T-helper 17 cell (primary cell): ENCODE results near the gene ILKAP. TPM values are rescaled to one million over a fixed set of nuclear protein-coding genes. Genes with fewer than 3 reads are reported as not detected.

Experiments used
- ATAC-seq: fragments of 150-1000 bp; cut with Tn5 transposase; 2 replicates; pipeline ENCODE4 v1.10.0; 2021; ENCODE audit warnings: mild to moderate bottlenecking, moderate library complexity
- DNase-seq, 3 donors: peaks; one replicate each; pipeline versions ENCODE4 v3.0.0 to v3.0.0-alpha.2; 2020 to 2021
- H3K9me3 ChIP-seq: one replicate; pipeline ENCODE4 v1.7.0; 2013; ENCODE audit warnings: low read length, mild to moderate bottlenecking; ENCODE audit not compliant: control insufficient read depth, poor library complexity, severe bottlenecking
- H3K27ac Mint-ChIP-seq: one replicate; pipeline ENCODE4 v1.8.0; 2022; ENCODE audit warnings: mild to moderate bottlenecking, moderate library complexity, mixed read lengths
- H3K27me3 Mint-ChIP-seq: one replicate; pipeline ENCODE4 v1.8.0; 2022; ENCODE audit warnings: mixed read lengths
- H3K36me3 Mint-ChIP-seq: one replicate; pipeline ENCODE4 v1.8.0; 2022; ENCODE audit warnings: low read depth, mixed read lengths
- H3K4me1 Mint-ChIP-seq: one replicate; pipeline ENCODE4 v1.8.0; 2022; ENCODE audit warnings: mild to moderate bottlenecking, mixed read lengths
- H3K4me3 Mint-ChIP-seq: one replicate; pipeline ENCODE4 v1.8.0; 2022; ENCODE audit warnings: mild to moderate bottlenecking, moderate library complexity, mixed read lengths
- total RNA-seq, 4 donors: library from RNA in 2 of 4; stranded (reverse) in 2 of 4; gene quantifications; one replicate each; pipeline ENCODE4 v1.2.3 and lab custom pipeline; 2022 to 2026

Gene ILKAP
- total RNA-seq, 2 donors from 2014 or later = 114 to 123 TPM

DNA sequence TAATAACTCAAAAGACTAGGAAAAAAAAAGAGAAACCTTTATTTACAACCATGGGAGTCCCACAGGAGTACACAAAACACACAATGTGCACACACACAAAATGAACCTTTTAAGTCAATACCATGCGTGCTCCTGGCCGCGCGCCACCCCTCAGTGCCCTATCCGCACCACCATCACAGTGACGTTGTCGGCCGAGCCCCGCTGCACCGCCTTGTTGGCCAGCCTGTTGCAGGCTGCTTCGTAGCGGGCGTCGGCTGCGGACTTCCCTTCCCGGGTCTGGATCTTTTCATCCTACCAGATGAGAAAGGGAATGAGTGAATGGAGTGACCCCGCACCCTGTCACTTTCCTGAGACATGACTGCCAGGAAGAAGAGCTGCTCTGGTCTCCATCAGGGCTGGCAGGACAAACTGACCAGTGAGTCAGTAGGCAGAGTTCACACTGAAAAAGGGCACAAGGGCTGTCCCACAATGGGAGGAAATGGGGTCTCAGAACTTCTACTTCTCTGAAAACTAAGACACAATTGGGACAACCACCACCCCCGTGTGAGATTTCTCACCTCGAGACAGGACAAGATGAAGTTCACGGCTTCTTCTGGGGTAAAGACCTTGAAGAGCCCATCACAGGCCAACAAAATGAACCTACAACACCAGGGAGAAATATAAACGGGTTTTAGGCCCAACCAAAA lies 33.0 kb downstream of the ILKAP start:
- peaks cover 3% of the 10 kb centered on the region for H3K4me1 Mint-ChIP-seq
- no peak for ATAC-seq
- DNase-seq = no peak
- no peak overlapping the region for H3K4me3 Mint-ChIP-seq
- no peaks in the 10 kb centered on the region for H3K9me3 ChIP-seq
- no peaks in the 10 kb centered on the region for H3K27me3 Mint-ChIP-seq
- H3K27ac Mint-ChIP-seq = no peak overlapping the region
- peaks cover 14% of the 10 kb centered on the region for H3K36me3 Mint-ChIP-seq

DNA sequence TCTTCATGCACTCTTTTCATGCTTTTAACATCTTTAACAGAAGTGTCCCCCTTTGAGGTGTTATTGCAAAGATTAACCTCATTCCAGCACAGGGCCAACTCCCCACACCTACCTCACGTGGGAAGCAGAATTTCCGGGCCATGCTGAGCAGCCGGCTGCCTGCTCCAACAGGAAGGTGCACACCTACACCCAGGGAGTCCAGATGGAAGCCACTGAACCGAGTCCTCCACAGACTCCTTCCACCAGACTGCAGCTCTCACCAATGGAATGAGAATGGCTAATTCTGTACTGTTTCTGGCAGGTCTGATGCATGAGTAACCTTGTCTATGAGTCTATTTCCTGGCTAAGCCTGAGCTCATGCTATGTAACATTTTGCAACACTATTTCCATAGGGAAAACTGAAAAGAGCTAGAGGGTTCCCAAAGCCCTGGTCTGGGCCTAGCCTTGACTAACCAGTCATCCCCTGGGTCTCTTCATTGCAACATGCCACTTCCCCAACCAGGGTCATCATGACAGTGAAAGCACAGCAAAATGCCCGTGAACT lies 33.7 kb downstream of the ILKAP start:
- peaks cover 8% of the 10 kb centered on the region for H3K4me1 Mint-ChIP-seq
- H3K9me3 ChIP-seq = no peaks in the 10 kb centered on the region
- no peak overlapping the region for H3K27ac Mint-ChIP-seq
- peaks cover 6% of the 10 kb centered on the region for H3K27me3 Mint-ChIP-seq
- DNase-seq = no peak
- ATAC-seq = no peak
- peaks cover 14% of the 10 kb centered on the region for H3K36me3 Mint-ChIP-seq
- H3K4me3 Mint-ChIP-seq = no peak overlapping the region

DNA sequence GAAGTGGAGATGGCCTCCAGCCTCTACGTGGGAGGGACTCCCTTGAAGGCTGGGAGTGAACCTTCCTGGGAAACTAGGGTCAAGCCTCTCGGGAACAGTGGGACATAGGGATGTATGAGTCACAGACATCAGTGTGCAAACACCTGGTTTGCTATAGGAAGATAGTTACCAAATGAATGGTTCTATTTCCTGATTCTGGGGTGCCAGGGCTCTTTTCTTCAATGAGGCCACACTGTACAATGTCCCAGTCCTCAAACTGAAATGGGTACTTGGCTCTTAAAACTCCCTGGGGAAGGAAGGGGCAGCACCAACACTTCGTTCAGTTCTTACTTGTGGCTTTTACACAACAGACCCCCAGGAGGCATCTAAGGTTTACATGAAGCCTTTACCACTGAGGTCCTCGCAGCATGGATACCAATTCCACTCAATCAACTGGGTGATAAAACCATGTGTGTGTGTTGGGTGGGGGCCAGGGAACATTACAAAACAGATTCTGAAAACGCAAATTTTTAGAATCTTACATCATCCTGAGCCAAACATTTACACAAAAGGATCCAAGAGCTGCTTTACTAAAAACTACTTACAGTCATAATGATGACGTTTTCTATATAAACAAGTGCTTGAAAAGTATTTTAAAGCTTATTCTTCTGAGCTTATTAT lies 34.3 kb downstream of the ILKAP start:
- Mint-ChIP-seq H3K4me3 (no peak overlapping the region), H3K36me3 (peaks cover 14% of the 10 kb centered on the region), H3K27ac (no peak overlapping the region), H3K27me3 (peaks cover 10% of the 10 kb centered on the region), H3K4me1 (peaks cover 10% of the 10 kb centered on the region)
- no peak for ATAC-seq
- DNase-seq = no peak
- H3K9me3 ChIP-seq = no peaks in the 10 kb centered on the region

DNA sequence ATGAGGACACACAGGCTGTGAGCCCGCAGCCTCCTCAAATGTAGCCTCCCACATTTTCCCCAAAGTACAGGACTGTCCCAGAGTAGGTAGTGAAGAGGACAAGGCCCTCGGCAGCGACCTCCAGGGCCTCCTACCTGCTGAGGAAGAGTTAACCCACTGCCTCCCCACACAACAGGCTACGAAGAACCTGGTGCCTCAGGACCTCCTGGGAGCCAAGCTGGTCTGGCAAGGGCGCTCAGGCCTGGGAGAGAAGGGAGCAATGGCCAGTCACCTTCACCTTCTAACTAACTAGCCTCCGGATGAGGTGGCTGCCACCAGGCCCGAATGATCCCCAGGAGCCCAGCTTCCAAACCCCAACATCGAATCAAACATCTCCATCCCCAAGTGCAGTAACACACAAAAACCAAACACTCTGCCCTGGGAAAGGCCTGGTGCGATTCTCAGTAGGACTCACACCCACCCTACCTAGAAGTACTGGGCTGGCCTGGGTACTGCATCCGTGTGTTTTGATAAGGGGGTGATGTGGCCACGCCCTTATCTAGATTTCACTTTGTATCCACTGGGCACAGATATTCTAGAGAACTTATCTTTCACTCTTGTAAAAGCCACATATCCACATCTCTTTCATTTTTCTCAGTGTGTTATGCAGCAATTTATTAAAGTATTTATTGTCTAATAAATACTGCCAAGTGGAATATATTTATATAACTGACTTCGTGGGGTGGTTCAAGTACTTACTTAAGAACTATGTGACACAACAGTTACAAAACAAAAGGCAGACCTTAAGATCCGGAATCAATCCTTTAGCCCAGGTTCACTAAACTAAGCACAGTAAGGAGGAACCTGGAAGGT lies 35.1 kb downstream of the ILKAP start:
- H3K36me3 Mint-ChIP-seq = peaks cover 13% of the 10 kb centered on the region
- H3K27me3 Mint-ChIP-seq = peaks cover 10% of the 10 kb centered on the region
- H3K27ac Mint-ChIP-seq = no peak overlapping the region

DNA sequence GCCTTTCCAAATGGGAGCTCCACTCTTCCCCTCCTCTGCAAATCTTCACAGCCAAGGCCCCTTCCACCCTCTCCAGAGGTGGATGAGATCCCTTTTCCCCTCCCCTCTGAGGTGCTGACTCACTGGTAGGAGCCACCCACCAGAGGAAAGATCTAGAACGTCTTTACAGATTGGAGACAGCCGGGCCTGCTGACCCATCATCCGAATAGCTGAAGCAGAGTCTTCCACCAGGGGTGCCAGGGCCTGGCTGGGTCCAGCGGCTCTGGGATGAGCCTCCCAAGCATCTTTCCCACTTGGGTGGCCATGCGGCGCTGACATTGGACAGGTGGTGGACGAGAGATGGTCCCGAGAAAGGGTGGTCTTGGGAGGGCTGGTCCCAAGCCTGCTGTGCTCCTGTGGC lies 35.7 kb downstream of the ILKAP start:
- Mint-ChIP-seq H3K4me1 (peaks cover 7% of the 10 kb centered on the region), H3K27me3 (peaks cover 10% of the 10 kb centered on the region), H3K36me3 (peaks cover 6% of the 10 kb centered on the region), H3K27ac (peak overlapping the region; percentile 11), H3K4me3 (peak overlapping the region; percentile 15)
- DNase-seq (no peak), ATAC-seq (no peak)
- no peaks in the 10 kb centered on the region for H3K9me3 ChIP-seq

More for the DNA sequence above, 35.1 kb downstream of the ILKAP start:
- H3K9me3 ChIP-seq = no peaks in the 10 kb centered on the region
- ATAC-seq (no peak), DNase-seq (no peak)
- Mint-ChIP-seq H3K4me3 (peak overlapping the region; percentile 15), H3K4me1 (peaks cover 10% of the 10 kb centered on the region)

DNA sequence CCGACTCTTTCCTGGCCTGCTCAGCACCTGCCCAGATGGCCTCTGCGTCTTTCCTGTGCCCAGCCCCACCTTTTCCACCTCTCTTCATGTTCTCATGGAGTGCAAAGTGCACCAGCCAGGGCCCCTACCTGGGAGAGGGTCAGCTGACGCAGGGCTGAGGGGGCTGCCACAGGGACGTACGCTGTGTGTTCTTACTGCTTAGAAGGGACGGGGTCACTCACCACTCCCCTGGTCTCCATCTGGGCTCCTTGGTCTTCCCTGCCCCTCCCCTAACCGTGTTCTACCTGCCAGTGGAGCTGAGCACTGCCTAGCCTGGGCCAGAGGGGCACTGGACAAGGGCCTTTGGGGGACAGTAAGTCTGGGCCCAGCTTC lies 36.2 kb downstream of the ILKAP start:
- peak overlapping the region; percentile 19 for H3K4me3 Mint-ChIP-seq
- ATAC-seq (peak; percentile 11), DNase-seq (no peak)
- H3K4me1 Mint-ChIP-seq = peaks cover 7% of the 10 kb centered on the region
- H3K27me3 Mint-ChIP-seq = peaks cover 10% of the 10 kb centered on the region
- peaks cover 5% of the 10 kb centered on the region for H3K36me3 Mint-ChIP-seq
- H3K27ac Mint-ChIP-seq = peak overlapping the region; percentile 11
- H3K9me3 ChIP-seq = no peaks in the 10 kb centered on the region

DNA sequence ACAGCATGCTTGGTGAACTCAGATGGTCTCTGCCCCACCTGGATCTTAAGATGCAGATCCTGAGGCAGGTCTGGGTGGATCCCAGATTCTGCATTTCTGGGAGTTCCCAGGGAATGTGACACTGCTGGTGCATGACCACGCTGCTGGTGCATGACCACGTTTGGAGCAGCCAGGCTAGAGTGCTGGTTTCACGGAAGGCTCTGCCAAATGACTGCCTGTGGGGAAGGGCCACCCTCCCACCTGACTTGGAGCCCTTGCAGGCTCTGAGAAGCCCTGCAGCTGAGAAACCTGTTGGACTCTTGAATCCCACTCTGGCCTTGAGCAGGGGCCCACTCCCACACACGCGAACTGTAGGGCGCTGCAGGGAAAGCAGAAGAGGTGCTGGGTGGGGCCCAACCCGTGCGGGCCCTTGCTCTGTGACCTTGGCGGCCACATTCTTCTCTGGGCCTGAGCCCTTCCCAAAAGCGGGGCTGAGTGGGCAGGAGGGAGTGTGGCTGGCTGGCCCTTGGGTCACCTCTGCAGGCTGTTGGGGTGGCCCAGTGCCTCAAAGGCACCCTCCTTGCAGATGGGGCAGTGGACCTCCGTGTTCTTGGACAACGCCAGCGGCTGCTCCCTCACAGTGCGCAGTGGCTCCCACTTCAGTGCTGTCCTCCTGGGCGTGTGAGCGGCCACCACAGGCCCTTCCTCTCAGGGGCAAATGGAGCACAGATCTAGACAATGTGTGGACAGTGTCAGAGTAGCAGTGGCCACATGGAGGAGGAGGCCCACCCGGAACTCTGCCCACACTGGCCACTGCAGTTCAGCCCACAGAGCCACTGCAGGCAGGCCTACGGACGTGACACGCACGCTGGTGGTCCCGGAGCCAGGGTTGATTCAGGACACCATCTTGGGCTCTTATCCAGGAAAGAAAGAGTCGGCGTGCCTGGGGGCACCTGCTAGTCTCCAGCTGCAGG lies 36.8 kb downstream of the ILKAP start:
- Mint-ChIP-seq H3K4me1 (peaks cover 7% of the 10 kb centered on the region), H3K36me3 (peaks cover 4% of the 10 kb centered on the region), H3K27me3 (peaks cover 10% of the 10 kb centered on the region), H3K27ac (peak overlapping the region; percentile 11), H3K4me3 (peak overlapping the region; percentile 28)
- peak; percentile 16 for ATAC-seq
- DNase-seq = no peak
- no peaks in the 10 kb centered on the region for H3K9me3 ChIP-seq

DNA sequence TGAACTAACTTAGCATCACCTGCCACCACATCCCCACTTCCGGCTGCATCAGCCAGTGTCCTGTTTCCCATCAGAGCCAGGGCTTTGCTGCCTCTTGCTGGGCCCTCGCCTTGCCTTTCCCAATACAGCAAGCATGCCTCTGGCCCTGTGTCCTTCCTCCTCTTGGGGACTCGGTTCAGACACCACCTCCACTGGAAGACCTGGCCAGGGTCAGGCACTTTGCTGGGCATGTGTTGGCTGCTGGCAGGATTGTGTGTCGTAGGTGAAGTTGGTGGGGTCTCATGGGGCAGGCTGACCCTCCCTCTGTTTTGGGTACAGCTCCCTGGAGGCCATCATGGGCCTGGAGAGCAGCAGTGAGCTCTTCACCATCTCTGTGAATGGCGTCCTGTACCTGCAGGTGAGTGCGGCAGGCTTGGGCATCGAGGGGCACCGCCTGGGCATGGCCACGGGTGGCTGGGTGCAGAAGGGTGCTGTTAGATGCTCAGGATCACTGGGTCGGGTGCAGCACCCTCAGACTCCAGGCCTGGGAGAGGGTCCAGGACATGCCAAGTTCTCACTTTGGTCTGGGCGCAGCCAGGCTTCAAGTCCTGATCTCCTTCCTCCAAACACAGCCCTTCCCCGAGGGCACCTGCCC lies 38.1 kb downstream of the ILKAP start:
- peaks cover 14% of the 10 kb centered on the region for H3K27me3 Mint-ChIP-seq
- peak overlapping the region; percentile 80 for H3K27ac Mint-ChIP-seq
- no peak overlapping the region for H3K4me3 Mint-ChIP-seq
- DNase-seq = no peak
- no peak for ATAC-seq
- H3K36me3 Mint-ChIP-seq = peaks cover 4% of the 10 kb centered on the region
- no peaks in the 10 kb centered on the region for H3K9me3 ChIP-seq
- peaks cover 10% of the 10 kb centered on the region for H3K4me1 Mint-ChIP-seq

DNA sequence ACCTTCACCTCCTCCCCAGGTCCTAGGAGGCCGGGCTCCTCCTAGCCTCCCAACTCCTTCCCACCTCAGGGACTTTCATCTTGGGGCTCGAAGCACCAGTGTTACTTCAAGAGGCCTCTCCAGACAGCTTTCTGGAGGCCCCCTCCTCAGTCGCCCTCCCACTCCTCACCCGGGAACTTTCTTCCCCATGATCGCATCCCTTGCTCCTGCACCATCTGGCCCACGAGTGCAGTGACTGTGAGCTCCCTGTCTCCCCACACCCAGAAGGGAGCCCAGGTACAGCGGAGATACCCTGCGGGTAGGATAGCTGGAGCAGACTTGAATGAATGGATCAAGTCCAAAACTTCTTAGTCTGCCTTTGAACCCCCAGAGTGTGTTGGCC lies 38.6 kb downstream of the ILKAP start:
- ATAC-seq = no peak

DNA sequence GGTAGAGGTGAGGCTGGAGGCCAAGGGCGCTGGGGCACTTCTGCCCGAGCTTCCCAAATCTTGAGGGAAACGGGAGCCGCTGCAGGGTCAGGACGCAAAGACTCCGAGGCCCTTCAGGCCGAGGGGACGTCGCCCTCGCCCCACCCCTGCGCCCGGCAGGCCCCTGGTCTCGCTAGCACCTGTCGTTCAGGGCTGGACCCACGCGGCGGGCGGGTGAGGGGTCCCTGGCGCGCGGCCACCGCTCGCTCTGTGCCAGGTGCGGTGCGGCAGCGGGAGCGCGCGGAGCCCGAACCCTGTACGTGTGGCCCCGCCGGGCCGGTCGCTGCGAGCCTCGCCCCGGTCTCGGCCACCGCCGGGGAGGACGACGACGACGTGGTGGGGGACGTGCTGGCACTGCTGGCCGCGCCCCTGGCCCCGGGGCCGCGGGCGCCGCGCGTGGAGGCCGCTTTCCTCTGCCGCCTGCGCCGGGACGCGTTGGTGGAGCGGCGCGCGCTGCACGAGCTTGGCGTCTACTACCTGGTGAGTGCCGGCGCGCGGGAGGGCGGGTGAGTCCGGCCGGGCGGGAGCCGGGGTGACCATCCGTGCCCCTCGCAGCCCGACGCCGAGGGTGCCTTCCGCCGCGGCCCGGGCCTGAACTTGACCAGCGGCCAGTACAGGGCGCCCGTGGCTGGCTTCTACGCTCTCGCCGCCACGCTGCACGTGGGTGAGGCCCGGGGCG lies 39.9 kb downstream of the ILKAP start:
- H3K9me3 ChIP-seq = no peaks in the 10 kb centered on the region
- no peak overlapping the region for H3K27ac Mint-ChIP-seq
- H3K4me3 Mint-ChIP-seq = no peak overlapping the region
- ATAC-seq = no peak
- H3K4me1 Mint-ChIP-seq = peaks cover 19% of the 10 kb centered on the region
- DNase-seq = no peak
- peaks cover 26% of the 10 kb centered on the region for H3K27me3 Mint-ChIP-seq
- H3K36me3 Mint-ChIP-seq = no peaks in the 10 kb centered on the region

More for the DNA sequence above, 38.6 kb downstream of the ILKAP start:
- DNase-seq = no peak
- Mint-ChIP-seq H3K36me3 (peaks cover 1% of the 10 kb centered on the region), H3K27ac (peak overlapping the region; percentile 80), H3K4me1 (peaks cover 11% of the 10 kb centered on the region), H3K27me3 (peaks cover 18% of the 10 kb centered on the region), H3K4me3 (peak overlapping the region; percentile 60)
- no peaks in the 10 kb centered on the region for H3K9me3 ChIP-seq

DNA sequence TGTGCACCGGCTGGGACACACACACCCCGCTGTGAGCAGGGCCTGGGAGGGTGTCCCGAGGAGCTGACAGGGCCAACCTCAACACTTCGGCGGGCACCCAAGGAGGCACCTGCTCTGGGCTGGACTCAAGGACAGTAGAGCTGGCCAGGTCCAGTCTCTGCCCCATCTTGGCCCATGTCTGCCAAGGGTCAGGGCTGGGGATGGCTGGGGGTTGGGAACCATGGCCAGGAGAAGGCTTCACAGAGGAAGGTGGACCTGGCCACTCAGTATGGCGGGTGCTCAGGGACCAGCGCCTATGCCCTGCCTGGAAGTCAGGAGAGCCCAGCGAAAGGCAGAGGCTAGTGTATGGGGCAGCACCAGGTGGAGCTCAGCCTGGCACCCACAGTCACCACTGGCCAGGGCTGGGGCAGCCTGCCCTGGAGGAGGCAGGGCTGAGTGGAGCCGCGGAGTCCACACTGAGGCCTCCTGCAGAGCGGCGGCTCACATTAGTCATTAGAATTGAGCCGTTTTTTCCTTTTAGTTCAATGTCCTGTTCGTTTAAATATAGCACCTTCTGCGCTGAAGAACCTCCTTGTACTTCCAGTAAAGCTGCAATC lies 40.6 kb downstream of the ILKAP start:
- no peak for ATAC-seq

More for the DNA sequence above, 40.6 kb downstream of the ILKAP start:
- no peak overlapping the region for H3K4me3 Mint-ChIP-seq
- no peak for DNase-seq
- peaks cover 26% of the 10 kb centered on the region for H3K27me3 Mint-ChIP-seq
- H3K4me1 Mint-ChIP-seq = peaks cover 19% of the 10 kb centered on the region
- no peaks in the 10 kb centered on the region for H3K9me3 ChIP-seq
- H3K36me3 Mint-ChIP-seq = no peaks in the 10 kb centered on the region
- no peak overlapping the region for H3K27ac Mint-ChIP-seq
